Adrenal gland (tissue), 5 donors: ENCODE measurements around the gene PHF21A.

Source experiments
- CTCF ChIP-seq, 6 experiments: fragments of 450-650 bp in 4 of 6; fragments of 200-600 bp in 2 of 6; sonication (generic) in 1 of 6; IDR thresholded peaks; 1 replicate in 5 of 6; 2 replicates in 1 of 6; pipeline versions ENCODE4 v1.5.1 to v1.8.0; 2016 to 2021; ENCODE audit warnings: antibody characterized with exemption in 6 of 6, mild to moderate bottlenecking in 2 of 6, moderate library complexity in 1 of 6
- POLR2A ChIP-seq, 2 donors: fragments of 450-650 bp; IDR thresholded peaks; one replicate each; pipeline ENCODE4 v1.6.1; 2017; ENCODE audit warnings: antibody characterized with exemption in 2 of 2, mild to moderate bottlenecking in 2 of 2, moderate library complexity in 1 of 2
- donor health status: DM: no; HTN: no; CAD: no.

- TF ChIP-seq CTCF (IDR thresholded peaks at IDR 0.05) (no peak), POLR2A (IDR thresholded peaks at IDR 0.05) (no peak)
Measured at GRCh38 chr11:46090375-46090774, 30.9 kb downstream of the PHF21A start.
